Measurements from ENCODE around the gene LIG3.

- TF ChIP-seq CTCF (conservative IDR thresholded peaks at IDR 0.05 in 1 of 2, IDR thresholded peaks at IDR 0.05 in 1 of 2; ENCODE audit: extremely low read depth in 1 of 2, insufficient read depth in 1 of 2, low read depth in 1 of 2, low read length in 2 of 2) (peak; percentile 95 to 98), EZH2 (IDR thresholded peaks at IDR 0.05; ENCODE audit: borderline replicate concordance, low read length) (no peak)
Observed at GRCh38 chr17:34998205-34998604, 17.9 kb downstream of the LIG3 start.

Data from mammary epithelial cell (primary cell).